Uterus (tissue), 2 donors: Measurements from ENCODE around the gene MESD.

Experiments
- POLR2A ChIP-seq, 2 donors: fragments of 450-650 bp; IDR thresholded peaks; one replicate each; pipeline ENCODE4 v1.6.1; 2016; ENCODE audit warnings: antibody characterized with exemption in 2 of 2, mild to moderate bottlenecking in 1 of 2, moderate library complexity in 1 of 2
- TF ChIP-seq, protein P1 (sequence below), 4 experiments: fragments of 200-600 bp in 2 of 4; fragments of 450-650 bp in 2 of 4; sonication (generic) in 2 of 4; IDR thresholded peaks; one replicate each; pipeline ENCODE4 v1.5.1; 2016 to 2019; ENCODE audit warnings: antibody characterized with exemption in 4 of 4, mild to moderate bottlenecking in 2 of 4, moderate library complexity in 1 of 4

DNA sequence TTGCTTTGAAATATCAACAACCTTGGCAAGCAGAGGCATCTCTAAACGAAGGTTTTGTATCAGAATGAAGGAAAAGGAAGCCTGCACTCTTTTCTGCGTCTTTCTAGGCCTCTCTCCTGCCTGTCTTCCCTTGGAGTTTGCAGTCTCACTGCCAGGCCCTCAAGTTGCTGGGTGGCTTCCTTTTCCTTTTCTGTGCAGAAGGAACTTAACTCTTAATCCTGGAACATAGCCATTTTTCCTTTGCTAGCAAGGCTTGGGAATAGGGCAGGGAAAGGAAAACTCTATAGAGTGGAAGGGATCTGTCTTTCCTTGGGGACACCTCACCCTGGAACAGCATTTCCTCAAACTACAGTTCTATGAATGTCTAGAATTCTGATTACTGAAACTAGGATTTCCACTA lies 43.9 kb upstream of the MESD start:
- TF ChIP-seq, protein P1, sequence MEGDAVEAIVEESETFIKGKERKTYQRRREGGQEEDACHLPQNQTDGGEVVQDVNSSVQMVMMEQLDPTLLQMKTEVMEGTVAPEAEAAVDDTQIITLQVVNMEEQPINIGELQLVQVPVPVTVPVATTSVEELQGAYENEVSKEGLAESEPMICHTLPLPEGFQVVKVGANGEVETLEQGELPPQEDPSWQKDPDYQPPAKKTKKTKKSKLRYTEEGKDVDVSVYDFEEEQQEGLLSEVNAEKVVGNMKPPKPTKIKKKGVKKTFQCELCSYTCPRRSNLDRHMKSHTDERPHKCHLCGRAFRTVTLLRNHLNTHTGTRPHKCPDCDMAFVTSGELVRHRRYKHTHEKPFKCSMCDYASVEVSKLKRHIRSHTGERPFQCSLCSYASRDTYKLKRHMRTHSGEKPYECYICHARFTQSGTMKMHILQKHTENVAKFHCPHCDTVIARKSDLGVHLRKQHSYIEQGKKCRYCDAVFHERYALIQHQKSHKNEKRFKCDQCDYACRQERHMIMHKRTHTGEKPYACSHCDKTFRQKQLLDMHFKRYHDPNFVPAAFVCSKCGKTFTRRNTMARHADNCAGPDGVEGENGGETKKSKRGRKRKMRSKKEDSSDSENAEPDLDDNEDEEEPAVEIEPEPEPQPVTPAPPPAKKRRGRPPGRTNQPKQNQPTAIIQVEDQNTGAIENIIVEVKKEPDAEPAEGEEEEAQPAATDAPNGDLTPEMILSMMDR (IDR thresholded peaks at IDR 0.05) = no peak
- TF ChIP-seq POLR2A (IDR thresholded peaks at IDR 0.05) = no peak
